ENCODE data around the gene NEK2. TPM values are rescaled to one million over a fixed set of nuclear protein-coding genes. Genes with fewer than 3 reads are reported as not detected.
A peak's percentile ranks its signal among the peaks of the same experiment; 100 is the strongest.

The NEK2 gene
- total RNA-seq, 4 donors from 2014 or later, result 2.4 to 11.8 (median 6.5) TPM

GRCh38 chr1:211660718-211661222, 14.7 kb downstream of the NEK2 start:
- no peaks in the 10 kb centered on the region for H3K27me3 ChIP-seq
- WGBS, 2 donors, result 88 to 100% methylated on average over 3 to 10 of the region's 10 CpGs
- no peaks in the 10 kb centered on the region for H3K9me3 ChIP-seq
- intact Hi-C loops (cut with DNase I), result no loop called here
- no peak overlapping the region for H3K27ac ChIP-seq
- TF ChIP-seq CTCF (IDR thresholded peaks at IDR 0.05) (no peak), POLR2A (IDR thresholded peaks at IDR 0.05) (no peak)
- H3K4me1 ChIP-seq, result no peaks in the 10 kb centered on the region
- H3K36me3 ChIP-seq, result no peaks in the 10 kb centered on the region
- DNase-seq, result no peak
- H3K4me3 ChIP-seq, result no peak overlapping the region

GRCh38 chr1:211656728-211657127, 18.7 kb downstream of the NEK2 start:
- no peak overlapping the region for H3K27ac ChIP-seq
- 79 to 100% methylated on average over 2 to 3 of the region's 4 CpGs for WGBS, 2 donors
- intact Hi-C loops (cut with DNase I), result loop anchor here (10.0 kb wide), 3 partner anchors 182 to 1252 kb away; partner anchors contain the start of gene TRAF5
- no peaks in the 10 kb centered on the region for H3K9me3 ChIP-seq
- H3K4me1 ChIP-seq, result peaks cover 0 to 5% (median 0%) of the 10 kb centered on the region in 3 donors
- TF ChIP-seq CTCF (IDR thresholded peaks at IDR 0.05) (no peak), POLR2A (IDR thresholded peaks at IDR 0.05) (no peak)
- no peak overlapping the region for H3K4me3 ChIP-seq
- DNase-seq, result no peak
- no peaks in the 10 kb centered on the region for H3K36me3 ChIP-seq
- no peaks in the 10 kb centered on the region for H3K27me3 ChIP-seq

- Histone ChIP-seq H3K9me3 (no peaks in the 10 kb centered on the region), H3K27ac (no peak overlapping the region), H3K4me3 (no peak overlapping the region), H3K36me3 (no peaks in the 10 kb centered on the region), H3K4me1 (peaks cover 0 to 5% (median 0%) of the 10 kb centered on the region in 3 donors), H3K27me3 (no peaks in the 10 kb centered on the region)
- intact Hi-C loops (cut with DNase I), result loop anchor here (5.0 to 10.0 kb wide), 5 partner anchors 78 to 1250 kb away; partner anchors contain the start of genes SLC30A1 and TRAF5
- DNase-seq, result peak; percentile 20
- no peak for TF ChIP-seq POLR2A (IDR thresholded peaks at IDR 0.05)
- peak; percentile 68 to 96 (median 94) for TF ChIP-seq CTCF (IDR thresholded peaks at IDR 0.05)
- 42 to 43% methylated on average over 23 to 27 of the region's 27 CpGs for WGBS, 2 donors
Measured at GRCh38 chr1:211654838-211655787, 20.3 kb downstream of the NEK2 start.

GRCh38 chr1:211653959-211654496, 21.4 kb downstream of the NEK2 start:
- intact Hi-C loops (cut with DNase I), result loop anchor here (5.0 to 10.0 kb wide), 5 partner anchors 77 to 1249 kb away; partner anchors contain the start of genes SLC30A1 and TRAF5

More at GRCh38 chr1:211653959-211654496, 21.4 kb downstream of the NEK2 start:
- no peak for TF ChIP-seq POLR2A (IDR thresholded peaks at IDR 0.05)
- TF ChIP-seq CTCF (IDR thresholded peaks at IDR 0.05), result no peak
- Histone ChIP-seq H3K27ac (no peak overlapping the region), H3K36me3 (no peaks in the 10 kb centered on the region), H3K4me3 (no peak overlapping the region), H3K27me3 (no peaks in the 10 kb centered on the region), H3K9me3 (no peaks in the 10 kb centered on the region), H3K4me1 (peaks cover 0 to 6% (median under 1%) of the 10 kb centered on the region in 3 donors)
- no peak for DNase-seq
- WGBS, 2 donors, result 60 to 69% methylated on average over 6 to 9 of the region's 9 CpGs
